PC-9 (cell line): ENCODE results near the gene DLX4.

Experiments
- EZH2 ChIP-seq: fragments of 200-600 bp; sonication (generic); IDR thresholded peaks from 2 replicates; pipeline ENCODE4 v1.8.0; 2017; ENCODE audit warnings: antibody characterized with exemption, low read depth
- TF ChIP-seq, protein P1 (sequence below): fragments of 200-600 bp; sonication (generic); conservative IDR thresholded peaks from 2 replicates; pipeline ENCODE4 v1.6.1; 2017; ENCODE audit warnings: mixed run types, antibody characterized with exemption, mild to moderate bottlenecking, moderate library complexity

GRCh38 chr17:49979748-49980479 is 10.9 kb downstream of the DLX4 start:
- TF ChIP-seq, protein P1, sequence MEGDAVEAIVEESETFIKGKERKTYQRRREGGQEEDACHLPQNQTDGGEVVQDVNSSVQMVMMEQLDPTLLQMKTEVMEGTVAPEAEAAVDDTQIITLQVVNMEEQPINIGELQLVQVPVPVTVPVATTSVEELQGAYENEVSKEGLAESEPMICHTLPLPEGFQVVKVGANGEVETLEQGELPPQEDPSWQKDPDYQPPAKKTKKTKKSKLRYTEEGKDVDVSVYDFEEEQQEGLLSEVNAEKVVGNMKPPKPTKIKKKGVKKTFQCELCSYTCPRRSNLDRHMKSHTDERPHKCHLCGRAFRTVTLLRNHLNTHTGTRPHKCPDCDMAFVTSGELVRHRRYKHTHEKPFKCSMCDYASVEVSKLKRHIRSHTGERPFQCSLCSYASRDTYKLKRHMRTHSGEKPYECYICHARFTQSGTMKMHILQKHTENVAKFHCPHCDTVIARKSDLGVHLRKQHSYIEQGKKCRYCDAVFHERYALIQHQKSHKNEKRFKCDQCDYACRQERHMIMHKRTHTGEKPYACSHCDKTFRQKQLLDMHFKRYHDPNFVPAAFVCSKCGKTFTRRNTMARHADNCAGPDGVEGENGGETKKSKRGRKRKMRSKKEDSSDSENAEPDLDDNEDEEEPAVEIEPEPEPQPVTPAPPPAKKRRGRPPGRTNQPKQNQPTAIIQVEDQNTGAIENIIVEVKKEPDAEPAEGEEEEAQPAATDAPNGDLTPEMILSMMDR, result no peak
- no peak for TF ChIP-seq EZH2
